Smooth muscle cell (in vitro differentiated cells): Measurements from ENCODE around the gene CARD11. TPM values are rescaled to one million over a fixed set of nuclear protein-coding genes. Genes with fewer than 3 reads are reported as not detected.

Source experiments
- DNase-seq: peaks from one replicate; lab custom pipeline; 2025; ENCODE audit not compliant: unreplicated experiment; lab: John Stamatoyannopoulos, UW
- H2AFZ ChIP-seq: fragments of 200-600 bp; sonication (generic); 2 replicates; pipeline ENCODE4 v1.6.0; 2016; ENCODE audit warnings: antibody characterized with exemption, low read depth, mild to moderate bottlenecking
- H3F3A ChIP-seq: fragments of 200-600 bp; sonication (generic); 2 replicates; pipeline ENCODE4 v1.6.0; 2017; ENCODE audit warnings: antibody characterized with exemption, low read depth
- H3K27ac ChIP-seq: fragments of 200-600 bp; sonication (generic); 2 replicates; pipeline ENCODE4 v1.5.1; 2016; ENCODE audit warnings: low read depth, mild to moderate bottlenecking
- H3K27me3 ChIP-seq: fragments of 200-600 bp; sonication (generic); 2 replicates; pipeline ENCODE4 v1.6.1; 2016; ENCODE audit warnings: low read depth, mild to moderate bottlenecking
- H3K36me3 ChIP-seq: fragments of 200-600 bp; sonication (generic); 2 replicates; pipeline ENCODE4 v1.5.1; 2016; ENCODE audit warnings: low read depth
- H3K4me1 ChIP-seq: fragments of 200-600 bp; sonication (generic); 2 replicates; pipeline ENCODE4 v1.5.1; 2016; ENCODE audit warnings: low read depth
- H3K4me2 ChIP-seq: fragments of 200-600 bp; sonication (generic); 2 replicates; pipeline ENCODE4 v1.6.0; 2016; ENCODE audit warnings: mild to moderate bottlenecking
- H3K4me3 ChIP-seq: fragments of 200-600 bp; sonication (generic); 2 replicates; pipeline ENCODE4 v1.5.1; 2016; ENCODE audit warnings: mild to moderate bottlenecking
- H3K79me2 ChIP-seq: fragments of 200-600 bp; sonication (generic); 2 replicates; pipeline ENCODE4 v1.6.0; 2016; ENCODE audit warnings: low read depth, mild to moderate bottlenecking
- H3K9ac ChIP-seq: fragments of 200-600 bp; sonication (generic); 2 replicates; pipeline ENCODE4 v1.6.0; 2016; ENCODE audit warnings: low read depth
- H3K9me3 ChIP-seq: fragments of 200-600 bp; sonication (generic); replicated peaks from 2 replicates; pipeline ENCODE4 v1.5.1; 2016; ENCODE audit warnings: low read depth
- H4K20me1 ChIP-seq: fragments of 200-600 bp; sonication (generic); 2 replicates; pipeline ENCODE4 v1.6.0; 2016; ENCODE audit warnings: low read depth
- WGBS: methylation state at CpG from one replicate; pipeline ENCODE4 v1.1.7; 2016; ENCODE audit warnings: low lambda C conversion rate; 5-methylcytosine and 5-hydroxymethylcytosine counted together
- polyA plus RNA-seq: library from polyadenylated mRNA; unstranded; fragments of >200 nt; fragmentation: Nextera tagmentation; extraction: Ambion mirVana; gene quantifications from 2 replicates; pipeline ENCODE4 v1.2.1, GENCODE V29; 2016
- total RNA-seq: library from RNA; depleted of rRNA; stranded (reverse); fragments of >200 nt; gene quantifications from 2 replicates; pipeline ENCODE4 v1.2.3, GENCODE V29; 2014
- TF ChIP-seq, protein P1 (sequence below): fragments of 200-600 bp; sonication (generic); IDR thresholded peaks from 2 replicates; pipeline ENCODE4 v1.5.1; 2017; ENCODE audit warnings: borderline replicate concordance, mild to moderate bottlenecking, antibody characterized with exemption; ENCODE audit not compliant: insufficient read depth, poor library complexity, severe bottlenecking

CARD11 gene
- total and polyA plus RNA-seq, 2 experiments from 2014 or later: 1.3 to 2.4 TPM

DNA sequence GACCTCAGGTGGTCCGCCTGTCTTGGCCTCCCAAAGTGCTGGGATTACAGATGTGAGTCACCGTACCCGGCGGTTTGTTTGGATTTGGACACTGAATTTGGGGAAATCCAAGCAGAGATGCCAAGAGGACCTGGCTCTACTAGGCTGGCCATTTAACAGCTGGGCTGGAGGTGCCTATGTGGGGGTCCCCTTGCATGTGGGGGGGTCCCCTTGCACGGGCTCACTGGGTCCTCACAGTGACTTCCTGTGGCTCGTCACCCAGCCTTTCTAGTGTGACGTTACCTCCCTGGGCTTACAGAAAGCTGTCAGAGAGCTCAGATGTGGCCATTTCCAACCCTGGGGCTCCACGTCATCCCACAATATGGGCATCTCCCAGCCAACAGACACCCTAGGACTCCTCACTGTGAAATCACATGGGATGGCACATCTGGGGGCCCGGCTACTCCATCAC lies 150.2 kb downstream of the CARD11 start:
- Histone ChIP-seq H4K20me1 (no peaks in the 10 kb centered on the region), H3K4me2 (no peak overlapping the region), H3F3A (no peaks in the 10 kb centered on the region), H3K36me3 (no peaks in the 10 kb centered on the region), H2AFZ (no peak overlapping the region), H3K4me1 (no peaks in the 10 kb centered on the region), H3K4me3 (no peak overlapping the region), H3K9ac (no peak overlapping the region), H3K79me2 (no peaks in the 10 kb centered on the region), H3K9me3 (no peaks in the 10 kb centered on the region), H3K27me3 (no peaks in the 10 kb centered on the region), H3K27ac (no peak overlapping the region)
- no peak for DNase-seq
- 90% methylated on average over 8 of the region's 9 CpGs for WGBS
- TF ChIP-seq, protein P1, sequence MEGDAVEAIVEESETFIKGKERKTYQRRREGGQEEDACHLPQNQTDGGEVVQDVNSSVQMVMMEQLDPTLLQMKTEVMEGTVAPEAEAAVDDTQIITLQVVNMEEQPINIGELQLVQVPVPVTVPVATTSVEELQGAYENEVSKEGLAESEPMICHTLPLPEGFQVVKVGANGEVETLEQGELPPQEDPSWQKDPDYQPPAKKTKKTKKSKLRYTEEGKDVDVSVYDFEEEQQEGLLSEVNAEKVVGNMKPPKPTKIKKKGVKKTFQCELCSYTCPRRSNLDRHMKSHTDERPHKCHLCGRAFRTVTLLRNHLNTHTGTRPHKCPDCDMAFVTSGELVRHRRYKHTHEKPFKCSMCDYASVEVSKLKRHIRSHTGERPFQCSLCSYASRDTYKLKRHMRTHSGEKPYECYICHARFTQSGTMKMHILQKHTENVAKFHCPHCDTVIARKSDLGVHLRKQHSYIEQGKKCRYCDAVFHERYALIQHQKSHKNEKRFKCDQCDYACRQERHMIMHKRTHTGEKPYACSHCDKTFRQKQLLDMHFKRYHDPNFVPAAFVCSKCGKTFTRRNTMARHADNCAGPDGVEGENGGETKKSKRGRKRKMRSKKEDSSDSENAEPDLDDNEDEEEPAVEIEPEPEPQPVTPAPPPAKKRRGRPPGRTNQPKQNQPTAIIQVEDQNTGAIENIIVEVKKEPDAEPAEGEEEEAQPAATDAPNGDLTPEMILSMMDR: no peak

DNA sequence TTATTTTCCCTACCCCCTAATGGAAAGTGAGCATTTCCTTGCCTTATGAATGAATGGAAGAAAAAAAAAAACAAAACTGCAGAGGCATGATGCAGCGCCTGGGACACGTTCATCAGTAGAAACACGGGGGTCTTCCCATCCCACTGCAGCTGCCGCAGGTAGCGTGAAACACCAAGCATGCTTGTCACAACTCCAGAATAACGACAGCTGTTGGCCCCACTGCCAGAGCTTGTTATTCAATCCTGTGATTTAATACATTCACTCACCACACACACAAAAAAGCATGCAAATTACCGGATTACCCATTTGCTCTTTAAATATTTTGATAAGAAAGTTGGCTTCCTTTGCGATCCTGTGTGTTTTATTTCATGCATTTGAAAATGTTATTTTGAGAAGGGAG lies 151.1 kb downstream of the CARD11 start:
- Histone ChIP-seq H3K36me3 (no peaks in the 10 kb centered on the region), H3F3A (no peaks in the 10 kb centered on the region), H3K9ac (no peak overlapping the region), H3K9me3 (no peaks in the 10 kb centered on the region), H3K4me3 (no peak overlapping the region), H3K79me2 (no peaks in the 10 kb centered on the region), H3K27ac (no peak overlapping the region), H3K4me1 (no peaks in the 10 kb centered on the region), H3K27me3 (no peaks in the 10 kb centered on the region), H3K4me2 (no peak overlapping the region), H2AFZ (no peak overlapping the region), H4K20me1 (no peaks in the 10 kb centered on the region)
- WGBS: 86% methylated on average over 8 of the region's 8 CpGs
- DNase-seq: no peak
- TF ChIP-seq, protein P1: no peak

DNA sequence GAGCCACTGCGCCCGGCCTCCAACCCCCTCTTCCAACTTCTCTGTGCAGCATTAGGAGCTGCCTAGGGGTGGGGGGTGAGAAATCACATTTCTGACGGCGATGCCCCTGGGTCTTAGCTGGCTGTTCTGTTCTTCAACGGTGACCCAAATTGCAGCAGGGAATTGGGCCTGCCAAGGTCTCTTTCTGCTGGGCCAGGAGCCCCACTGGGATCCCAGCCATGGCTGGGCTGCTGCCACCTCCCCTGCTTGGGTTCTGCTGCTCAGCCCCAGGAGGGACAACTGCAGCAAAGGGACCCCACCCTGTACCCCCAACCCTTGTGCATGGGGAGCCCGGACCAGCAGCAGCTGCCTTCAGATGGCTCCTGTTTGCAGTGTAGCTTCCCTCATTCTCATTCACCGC lies 155.9 kb downstream of the CARD11 start:
- H4K20me1 ChIP-seq: no peaks in the 10 kb centered on the region
- H3K9ac ChIP-seq: no peak overlapping the region
- H3K4me3 ChIP-seq: no peak overlapping the region
- no peaks in the 10 kb centered on the region for H3K79me2 ChIP-seq
- no peak for DNase-seq
- H3K4me2 ChIP-seq: no peak overlapping the region
- H3K4me1 ChIP-seq: no peaks in the 10 kb centered on the region
- H3K27ac ChIP-seq: no peak overlapping the region
- TF ChIP-seq, protein P1: no peak
- H3F3A ChIP-seq: no peaks in the 10 kb centered on the region
- H3K9me3 ChIP-seq: no peaks in the 10 kb centered on the region
- H3K27me3 ChIP-seq: no peaks in the 10 kb centered on the region
- H2AFZ ChIP-seq: no peak overlapping the region
- no peaks in the 10 kb centered on the region for H3K36me3 ChIP-seq
- 82% methylated on average over 6 of the region's 7 CpGs for WGBS

DNA sequence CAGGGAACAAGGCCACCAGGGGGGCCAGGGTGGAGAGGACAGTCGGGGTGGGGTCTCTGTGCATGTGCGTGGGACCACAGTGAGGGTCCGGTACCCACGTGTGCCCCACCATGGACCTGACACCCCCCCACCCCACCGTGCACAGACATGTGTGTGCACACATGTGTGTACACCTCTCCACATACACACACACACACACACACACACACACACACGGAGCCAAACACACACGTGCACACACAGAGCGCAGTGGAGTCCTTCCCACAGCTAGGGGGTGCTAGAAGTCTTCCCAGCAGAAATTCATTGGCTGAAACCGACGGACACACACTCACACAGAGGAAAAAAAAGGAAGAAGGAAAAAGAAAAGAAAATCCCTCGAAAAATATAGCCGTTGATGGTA lies 156.8 kb downstream of the CARD11 start:
- H3K4me2 ChIP-seq: no peak overlapping the region

More for the DNA sequence above, 156.8 kb downstream of the CARD11 start:
- H3K27me3 ChIP-seq: no peaks in the 10 kb centered on the region
- H3K36me3 ChIP-seq: no peaks in the 10 kb centered on the region
- WGBS: 10% methylated on average over 7 of the region's 12 CpGs
- H4K20me1 ChIP-seq: no peaks in the 10 kb centered on the region
- no peaks in the 10 kb centered on the region for H3F3A ChIP-seq
- no peak overlapping the region for H2AFZ ChIP-seq
- no peak overlapping the region for H3K4me3 ChIP-seq
- H3K27ac ChIP-seq: no peak overlapping the region
- H3K9me3 ChIP-seq: no peaks in the 10 kb centered on the region
- no peaks in the 10 kb centered on the region for H3K4me1 ChIP-seq
- H3K9ac ChIP-seq: no peak overlapping the region
- TF ChIP-seq, protein P1: peak; percentile 85
- DNase-seq: no peak
- no peaks in the 10 kb centered on the region for H3K79me2 ChIP-seq
